Nephron progenitor cell (in vitro differentiated cells): ENCODE results near the gene CUL9.

Experiments used
- DNase-seq: peaks from one replicate; pipeline ENCODE4 v3.0.0; 2021
- H3K27ac Mint-ChIP-seq: 2 replicates; pipeline ENCODE4 v1.8.0; 2021; ENCODE audit warnings: mild to moderate bottlenecking, moderate library complexity, mixed read lengths
- H3K27me3 Mint-ChIP-seq: 2 replicates; pipeline ENCODE4 v1.8.0; 2021; ENCODE audit warnings: mild to moderate bottlenecking, low read depth, mixed read lengths; ENCODE audit not compliant: poor library complexity
- H3K36me3 Mint-ChIP-seq: 2 replicates; pipeline ENCODE4 v1.8.0; 2021; ENCODE audit warnings: low read depth, mixed read lengths
- H3K4me1 Mint-ChIP-seq: 2 replicates; pipeline ENCODE4 v1.8.0; 2021; ENCODE audit warnings: mixed read lengths
- H3K4me3 Mint-ChIP-seq: 2 replicates; pipeline ENCODE4 v1.8.0; 2021; ENCODE audit warnings: mild to moderate bottlenecking, moderate library complexity, mixed read lengths
- H3K9me3 Mint-ChIP-seq: 2 replicates; pipeline ENCODE4 v1.8.0; 2021; ENCODE audit warnings: mild to moderate bottlenecking, moderate library complexity, mixed read lengths
- CTCF ChIP-seq: fragments of 200-600 bp; sonication (generic); IDR thresholded peaks from 2 replicates; pipeline ENCODE4 v1.5.0; 2021; ENCODE audit warnings: antibody characterized with exemption

CUL9 gene

GRCh38 chr6:43268355-43268700 lies 86.3 kb downstream of the CUL9 start:
- Mint-ChIP-seq H3K4me3 (no peak overlapping the region), H3K36me3 (no peaks in the 10 kb centered on the region), H3K27me3 (peaks cover 78% of the 10 kb centered on the region), H3K27ac (no peak overlapping the region), H3K9me3 (no peaks in the 10 kb centered on the region), H3K4me1 (peaks cover 54% of the 10 kb centered on the region)
- no peak for DNase-seq
- no peak for TF ChIP-seq CTCF

GRCh38 chr6:43268782-43269272 lies 86.8 kb downstream of the CUL9 start:
- peak overlapping the region; percentile 59 for H3K4me3 Mint-ChIP-seq
- no peak for DNase-seq
- no peak for TF ChIP-seq CTCF
- peaks cover 56% of the 10 kb centered on the region for H3K4me1 Mint-ChIP-seq
- no peaks in the 10 kb centered on the region for H3K36me3 Mint-ChIP-seq
- no peaks in the 10 kb centered on the region for H3K9me3 Mint-ChIP-seq
- H3K27me3 Mint-ChIP-seq = peaks cover 81% of the 10 kb centered on the region
- H3K27ac Mint-ChIP-seq = no peak overlapping the region

GRCh38 chr6:43269273-43270007 lies 87.4 kb downstream of the CUL9 start:
- peak; percentile 56 for DNase-seq
- Mint-ChIP-seq H3K4me1 (peaks cover 62% of the 10 kb centered on the region), H3K36me3 (no peaks in the 10 kb centered on the region), H3K27ac (no peak overlapping the region), H3K9me3 (no peaks in the 10 kb centered on the region), H3K27me3 (peaks cover 84% of the 10 kb centered on the region), H3K4me3 (peak overlapping the region; percentile 59)
- no peak for TF ChIP-seq CTCF

- Mint-ChIP-seq H3K4me3 (no peak overlapping the region), H3K27me3 (peaks cover 90% of the 10 kb centered on the region), H3K4me1 (peaks cover 72% of the 10 kb centered on the region), H3K9me3 (no peaks in the 10 kb centered on the region), H3K36me3 (no peaks in the 10 kb centered on the region), H3K27ac (no peak overlapping the region)
- no peak for TF ChIP-seq CTCF
- no peak for DNase-seq
Observed at GRCh38 chr6:43271103-43271815, 89.3 kb downstream of the CUL9 start.

- H3K27me3 Mint-ChIP-seq = peaks cover 94% of the 10 kb centered on the region
- H3K9me3 Mint-ChIP-seq = no peaks in the 10 kb centered on the region
- TF ChIP-seq CTCF = no peak
- no peak overlapping the region for H3K27ac Mint-ChIP-seq
- no peak overlapping the region for H3K4me3 Mint-ChIP-seq
- DNase-seq = no peak
- no peaks in the 10 kb centered on the region for H3K36me3 Mint-ChIP-seq
- peaks cover 75% of the 10 kb centered on the region for H3K4me1 Mint-ChIP-seq
Observed at GRCh38 chr6:43271944-43272343, 89.9 kb downstream of the CUL9 start.
